Gastroesophageal sphincter (tissue), 4 donors: ENCODE measurements around the gene SLBP. TPM values are rescaled to one million over a fixed set of nuclear protein-coding genes. Genes with fewer than 3 reads are reported as not detected.

Experiments
- ATAC-seq: fragments of 150-250 bp; one replicate; pipeline ENCODE4 v1.9.1; 2016; ENCODE audit warnings: mild to moderate bottlenecking, moderate library complexity
- H3K27ac ChIP-seq, 4 donors: fragments of 200-600 bp; sonication (generic) in 3 of 4; 1 replicate in 3 of 4; 2 replicates in 1 of 4; pipeline ENCODE4 v1.5.1; 2016 to 2019
- H3K27me3 ChIP-seq: fragments of 200-600 bp; sonication (generic); one replicate; pipeline ENCODE4 v1.5.1; 2019
- H3K36me3 ChIP-seq, 2 donors: fragments of 200-600 bp; sonication (generic); one replicate each; pipeline ENCODE4 v1.5.1; 2019; ENCODE audit warnings: control low read depth in 1 of 2
- H3K4me1 ChIP-seq, 3 donors: fragments of 200-600 bp; sonication (generic); 1 replicate in 2 of 3; 2 replicates in 1 of 3; pipeline ENCODE4 v1.5.1; 2016 to 2019; ENCODE audit warnings: control low read depth in 2 of 3
- H3K4me3 ChIP-seq, 2 donors: fragments of 200-600 bp; sonication (generic); one replicate each; pipeline ENCODE4 v1.5.1; 2019; ENCODE audit warnings: mild to moderate bottlenecking in 1 of 2, moderate library complexity in 1 of 2
- H3K9me3 ChIP-seq, 3 donors: fragments of 200-600 bp; sonication (generic); one replicate each; pipeline ENCODE4 v1.5.1; 2017 to 2019; ENCODE audit warnings: control low read depth in 2 of 3
- EP300 ChIP-seq: sonication (generic); formaldehyde crosslinking; IDR thresholded peaks from one replicate; pipeline ENCODE4 v1.6.1; 2017; ENCODE audit warnings: antibody characterized with exemption, mild to moderate bottlenecking
- POLR2A ChIP-seq, 2 donors: fragments of 450-650 bp; IDR thresholded peaks; one replicate each; pipeline ENCODE4 v1.6.1; 2017; ENCODE audit warnings: antibody characterized with exemption in 2 of 2, mild to moderate bottlenecking in 2 of 2, moderate library complexity in 1 of 2
- POLR2AphosphoS5 ChIP-seq: sonication (generic); formaldehyde crosslinking; IDR thresholded peaks from one replicate; pipeline ENCODE4 v1.6.1; 2017; ENCODE audit warnings: antibody characterized with exemption
- WGBS, 2 donors: methylation state at CpG; one replicate each; pipeline ENCODE4 v1.1.5; 2018; ENCODE audit warnings: low coverage in 1 of 2; 5-methylcytosine and 5-hydroxymethylcytosine counted together
- total RNA-seq, 4 donors: library from RNA; depleted of rRNA; stranded (reverse); fragments of >200 nt; gene quantifications; one replicate each; pipeline ENCODE4 v1.1.0, GENCODE V29; 2016
- TF ChIP-seq, protein P1 (sequence below), 4 experiments: fragments of 200-600 bp in 2 of 4; fragments of 450-650 bp in 2 of 4; sonication (generic) in 1 of 4; IDR thresholded peaks; one replicate each; pipeline ENCODE4 v1.5.1; 2017 to 2019; ENCODE audit warnings: antibody characterized with exemption in 4 of 4, mild to moderate bottlenecking in 2 of 4, moderate library complexity in 2 of 4

SLBP gene
- total RNA-seq, 4 donors from 2014 or later, result 34.1 to 54.0 (median 38.6) TPM

GRCh38 chr4:1669850-1670249 is 42.3 kb downstream of the SLBP start:
- WGBS, 2 donors, result 92% methylated on average over 6 of the region's 21 CpGs; no CpG with 5 or more reads in 1 of the 2 donors
- Histone ChIP-seq H3K4me3 (no peak overlapping the region), H3K9me3 (no peaks in the 10 kb centered on the region), H3K36me3 (peaks cover 0 to 4% of the 10 kb centered on the region in 2 donors), H3K27ac (no peak overlapping the region), H3K27me3 (no peaks in the 10 kb centered on the region), H3K4me1 (no peaks in the 10 kb centered on the region)
- TF ChIP-seq, protein P1, sequence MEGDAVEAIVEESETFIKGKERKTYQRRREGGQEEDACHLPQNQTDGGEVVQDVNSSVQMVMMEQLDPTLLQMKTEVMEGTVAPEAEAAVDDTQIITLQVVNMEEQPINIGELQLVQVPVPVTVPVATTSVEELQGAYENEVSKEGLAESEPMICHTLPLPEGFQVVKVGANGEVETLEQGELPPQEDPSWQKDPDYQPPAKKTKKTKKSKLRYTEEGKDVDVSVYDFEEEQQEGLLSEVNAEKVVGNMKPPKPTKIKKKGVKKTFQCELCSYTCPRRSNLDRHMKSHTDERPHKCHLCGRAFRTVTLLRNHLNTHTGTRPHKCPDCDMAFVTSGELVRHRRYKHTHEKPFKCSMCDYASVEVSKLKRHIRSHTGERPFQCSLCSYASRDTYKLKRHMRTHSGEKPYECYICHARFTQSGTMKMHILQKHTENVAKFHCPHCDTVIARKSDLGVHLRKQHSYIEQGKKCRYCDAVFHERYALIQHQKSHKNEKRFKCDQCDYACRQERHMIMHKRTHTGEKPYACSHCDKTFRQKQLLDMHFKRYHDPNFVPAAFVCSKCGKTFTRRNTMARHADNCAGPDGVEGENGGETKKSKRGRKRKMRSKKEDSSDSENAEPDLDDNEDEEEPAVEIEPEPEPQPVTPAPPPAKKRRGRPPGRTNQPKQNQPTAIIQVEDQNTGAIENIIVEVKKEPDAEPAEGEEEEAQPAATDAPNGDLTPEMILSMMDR (IDR thresholded peaks at IDR 0.05), result no peak
- TF ChIP-seq EP300, result no peak
- no peak for TF ChIP-seq POLR2A (IDR thresholded peaks at IDR 0.05)
- no peak for TF ChIP-seq POLR2AphosphoS5
- no peak for ATAC-seq

DNA sequence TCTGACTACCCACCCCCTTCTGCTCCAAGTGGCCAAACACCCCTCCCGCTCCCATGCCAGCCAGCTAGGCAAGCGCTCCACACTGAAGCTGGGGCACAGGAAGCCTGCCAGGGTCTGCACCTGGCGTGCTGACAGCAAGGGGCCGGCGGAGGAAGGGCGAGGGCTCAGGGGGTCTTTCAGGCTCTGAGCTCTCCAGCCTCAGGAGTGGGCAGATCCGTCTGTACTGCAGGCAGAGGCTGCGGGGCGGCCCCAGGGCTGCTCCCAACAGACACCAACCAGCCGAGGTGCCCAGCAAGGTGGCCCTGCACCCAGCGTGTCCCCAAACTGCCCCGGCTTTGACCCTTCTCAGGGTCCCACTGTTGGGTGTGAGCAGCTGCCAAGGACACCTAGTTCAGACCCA is 42.8 kb downstream of the SLBP start:
- no peak overlapping the region for H3K4me3 ChIP-seq
- no peak overlapping the region for H3K27ac ChIP-seq
- no peaks in the 10 kb centered on the region for H3K27me3 ChIP-seq
- H3K36me3 ChIP-seq, result peaks cover 0 to 4% of the 10 kb centered on the region in 2 donors
- no peak for ATAC-seq
- TF ChIP-seq POLR2AphosphoS5 (no peak), POLR2A (IDR thresholded peaks at IDR 0.05) (no peak), EP300 (no peak)
- TF ChIP-seq, protein P1 (IDR thresholded peaks at IDR 0.05), result no peak
- no peaks in the 10 kb centered on the region for H3K4me1 ChIP-seq
- no peaks in the 10 kb centered on the region for H3K9me3 ChIP-seq
- no CpG with 5 or more reads among the region's 12 CpGs for WGBS, 2 donors

DNA sequence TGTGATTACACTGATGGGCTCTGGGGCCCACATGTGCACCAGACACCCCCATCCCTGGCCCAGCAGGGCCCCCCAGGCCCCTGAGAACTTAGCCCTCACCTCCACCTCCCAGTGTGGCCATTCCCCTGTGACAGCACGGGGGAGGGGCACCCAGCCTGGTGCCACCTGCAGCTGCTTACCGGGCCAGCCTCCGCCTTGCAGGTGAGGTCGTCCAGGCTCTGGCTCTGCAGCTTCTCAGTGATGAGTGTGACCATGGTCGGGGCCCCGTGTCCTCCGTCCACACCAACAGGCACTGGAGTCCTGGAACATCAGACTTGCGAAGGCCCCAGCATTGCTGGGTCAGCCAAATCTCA is 43.7 kb downstream of the SLBP start:
- H3K27me3 ChIP-seq, result no peaks in the 10 kb centered on the region
- H3K4me1 ChIP-seq, result no peaks in the 10 kb centered on the region
- no peak overlapping the region for H3K27ac ChIP-seq
- no peak overlapping the region for H3K4me3 ChIP-seq
- no peaks in the 10 kb centered on the region for H3K9me3 ChIP-seq
- no peak for ATAC-seq
- no peak for TF ChIP-seq POLR2A (IDR thresholded peaks at IDR 0.05)
- no peak for TF ChIP-seq EP300
- TF ChIP-seq, protein P1 (IDR thresholded peaks at IDR 0.05), result no peak
- TF ChIP-seq POLR2AphosphoS5, result no peak
- 100% methylated on average over 1 of the region's 8 CpGs; no CpG with 5 or more reads in 1 of the 2 donors for WGBS, 2 donors
- peaks cover 0 to 4% of the 10 kb centered on the region in 2 donors for H3K36me3 ChIP-seq

- Histone ChIP-seq H3K4me3 (no peak overlapping the region), H3K27ac (no peak overlapping the region), H3K4me1 (no peaks in the 10 kb centered on the region), H3K9me3 (no peaks in the 10 kb centered on the region), H3K36me3 (peaks cover 0 to 4% of the 10 kb centered on the region in 2 donors), H3K27me3 (no peaks in the 10 kb centered on the region)
- WGBS, 2 donors, result 50% methylated on average over 1 of the region's 15 CpGs; no CpG with 5 or more reads in 1 of the 2 donors
- ATAC-seq, result no peak
- TF ChIP-seq POLR2AphosphoS5 (no peak), POLR2A (IDR thresholded peaks at IDR 0.05) (no peak), EP300 (no peak)
- TF ChIP-seq, protein P1 (IDR thresholded peaks at IDR 0.05), result no peak
Observed at GRCh38 chr4:1667273-1667672, 44.8 kb downstream of the SLBP start.

- ATAC-seq, result no peak
- no peak overlapping the region for H3K27ac ChIP-seq
- H3K27me3 ChIP-seq, result no peaks in the 10 kb centered on the region
- peaks cover 0 to 4% of the 10 kb centered on the region in 2 donors for H3K36me3 ChIP-seq
- no peaks in the 10 kb centered on the region for H3K4me1 ChIP-seq
- TF ChIP-seq POLR2AphosphoS5 (no peak), EP300 (no peak), POLR2A (IDR thresholded peaks at IDR 0.05) (no peak)
- TF ChIP-seq, protein P1 (IDR thresholded peaks at IDR 0.05), result no peak
- no peaks in the 10 kb centered on the region for H3K9me3 ChIP-seq
- WGBS, 2 donors, result 58% methylated on average over 10 of the region's 12 CpGs; no CpG with 5 or more reads in 1 of the 2 donors
- no peak overlapping the region for H3K4me3 ChIP-seq
Observed at GRCh38 chr4:1666391-1666790, 45.7 kb downstream of the SLBP start.
